Erythroblast (primary cell): ENCODE data around the gene TEF.
"Not testable (repeated sequence)": the region's sequence is repeated elsewhere in the genome, so short reads cannot be mapped to it uniquely, and the experiment has no call there.

Experiments used
- GATA1 ChIP-seq: IDR thresholded peaks from 2 replicates; pipeline ENCODE4 v1.6.1; 2011; ENCODE audit warnings: low read depth, mild to moderate bottlenecking, control low read depth, low read length, moderate library complexity
- POLR2A ChIP-seq: IDR thresholded peaks from 2 replicates; pipeline ENCODE4 v1.6.1; 2011; ENCODE audit warnings: mild to moderate bottlenecking, low read length

- not testable (repeated sequence) for TF ChIP-seq POLR2A, GATA1
Measured at GRCh38 chr22:41440511-41440910, 58.8 kb downstream of the TEF start.
